ENCODE results near the gene MAP3K13.

MAP3K13 gene

DNA sequence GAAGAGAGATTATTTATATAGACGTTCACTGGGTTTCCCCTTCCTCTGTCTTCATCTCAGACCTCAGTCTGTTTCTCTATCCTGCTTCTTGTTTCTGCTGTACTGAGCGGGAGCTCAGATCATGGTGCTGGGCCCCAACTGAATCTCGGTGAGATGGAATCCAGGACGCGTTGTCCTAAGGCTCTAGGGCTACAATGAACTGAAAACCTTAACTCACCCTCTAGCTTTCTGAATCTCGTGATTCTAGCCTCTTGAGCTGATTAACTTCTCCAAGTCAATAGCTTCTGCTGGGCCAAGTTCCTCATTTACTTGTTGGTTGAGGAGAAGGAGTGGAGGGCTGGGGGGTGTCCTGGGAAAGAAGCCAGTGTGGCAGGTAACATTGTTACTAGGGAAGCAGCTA lies 32.7 kb upstream of the MAP3K13 start:
- Histone ChIP-seq H3K79me2 (ENCODE audit: insufficient read depth, low read depth) (no peaks in the 10 kb centered on the region), H3K4me3 (IDR thresholded peaks at IDR 0.05; ENCODE audit: insufficient read depth, low read depth, low read length) (no peak overlapping the region), H3K4me1 (ENCODE audit: low read depth, poor library complexity, severe bottlenecking) (peaks cover 23% of the 10 kb centered on the region), H3K27me3 (ENCODE audit: insufficient read depth, low read depth) (no peaks in the 10 kb centered on the region), H3K9ac (no peak overlapping the region), H2AFZ (ENCODE audit: low read depth) (no peak overlapping the region), H3K27ac (no peak overlapping the region), H3K4me2 (no peak overlapping the region), H4K20me1 (ENCODE audit: insufficient read depth) (no peaks in the 10 kb centered on the region), H3K36me3 (ENCODE audit: insufficient read depth) (no peaks in the 10 kb centered on the region)
- TF ChIP-seq, protein P1, sequence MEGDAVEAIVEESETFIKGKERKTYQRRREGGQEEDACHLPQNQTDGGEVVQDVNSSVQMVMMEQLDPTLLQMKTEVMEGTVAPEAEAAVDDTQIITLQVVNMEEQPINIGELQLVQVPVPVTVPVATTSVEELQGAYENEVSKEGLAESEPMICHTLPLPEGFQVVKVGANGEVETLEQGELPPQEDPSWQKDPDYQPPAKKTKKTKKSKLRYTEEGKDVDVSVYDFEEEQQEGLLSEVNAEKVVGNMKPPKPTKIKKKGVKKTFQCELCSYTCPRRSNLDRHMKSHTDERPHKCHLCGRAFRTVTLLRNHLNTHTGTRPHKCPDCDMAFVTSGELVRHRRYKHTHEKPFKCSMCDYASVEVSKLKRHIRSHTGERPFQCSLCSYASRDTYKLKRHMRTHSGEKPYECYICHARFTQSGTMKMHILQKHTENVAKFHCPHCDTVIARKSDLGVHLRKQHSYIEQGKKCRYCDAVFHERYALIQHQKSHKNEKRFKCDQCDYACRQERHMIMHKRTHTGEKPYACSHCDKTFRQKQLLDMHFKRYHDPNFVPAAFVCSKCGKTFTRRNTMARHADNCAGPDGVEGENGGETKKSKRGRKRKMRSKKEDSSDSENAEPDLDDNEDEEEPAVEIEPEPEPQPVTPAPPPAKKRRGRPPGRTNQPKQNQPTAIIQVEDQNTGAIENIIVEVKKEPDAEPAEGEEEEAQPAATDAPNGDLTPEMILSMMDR (conservative IDR thresholded peaks at IDR 0.05; ENCODE audit: low read depth, low read length) = no peak

GRCh38 chr3:185330644-185331043 lies 32.3 kb upstream of the MAP3K13 start:
- H3K4me2 ChIP-seq = no peak overlapping the region
- H3K36me3 ChIP-seq (ENCODE audit: insufficient read depth) = no peaks in the 10 kb centered on the region
- H3K4me1 ChIP-seq (ENCODE audit: low read depth, poor library complexity, severe bottlenecking) = peaks cover 23% of the 10 kb centered on the region
- H3K79me2 ChIP-seq (ENCODE audit: insufficient read depth, low read depth) = no peaks in the 10 kb centered on the region
- no peak overlapping the region for H3K9ac ChIP-seq
- no peaks in the 10 kb centered on the region for H4K20me1 ChIP-seq (ENCODE audit: insufficient read depth)
- no peaks in the 10 kb centered on the region for H3K27me3 ChIP-seq (ENCODE audit: insufficient read depth, low read depth)
- TF ChIP-seq, protein P1 (conservative IDR thresholded peaks at IDR 0.05; ENCODE audit: low read depth, low read length) = no peak
- no peak overlapping the region for H3K4me3 ChIP-seq (IDR thresholded peaks at IDR 0.05; ENCODE audit: insufficient read depth, low read depth, low read length)
- no peak overlapping the region for H2AFZ ChIP-seq (ENCODE audit: low read depth)
- H3K27ac ChIP-seq = no peak overlapping the region

DNA sequence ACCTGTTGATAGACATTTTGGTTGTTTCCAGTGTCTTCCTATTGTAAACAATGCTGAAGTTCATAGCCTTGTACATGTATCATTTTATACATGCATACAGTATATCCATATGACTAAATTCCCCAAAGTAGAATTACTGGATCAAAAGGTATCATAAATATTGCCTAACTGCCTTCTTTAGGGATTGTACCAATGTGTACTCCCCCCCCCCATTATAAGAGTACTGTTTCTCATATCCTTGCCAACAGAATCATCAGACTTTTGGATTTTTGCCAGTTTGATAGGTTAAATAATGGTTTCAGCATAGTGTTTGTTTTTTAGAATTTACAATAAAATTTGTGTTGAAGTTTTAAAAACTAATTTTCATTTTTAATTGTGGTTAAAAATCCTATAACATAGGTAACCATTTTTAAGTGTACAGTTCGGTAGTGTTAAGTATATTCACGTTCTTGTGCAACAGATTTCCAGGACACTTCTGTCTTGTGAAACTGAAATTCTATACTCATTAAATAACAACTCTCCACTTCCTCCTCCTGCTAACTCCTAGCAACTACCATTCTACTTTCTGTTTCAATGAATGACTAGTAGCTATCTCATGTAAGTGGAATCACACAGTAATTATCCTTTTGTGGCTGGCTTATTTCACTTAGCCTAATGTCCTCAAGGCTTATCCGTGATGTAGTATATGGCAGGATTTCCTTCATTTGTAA lies 30.8 kb upstream of the MAP3K13 start:
- Histone ChIP-seq H3K36me3 (ENCODE audit: insufficient read depth) (no peaks in the 10 kb centered on the region), H3K9ac (no peak overlapping the region), H3K27me3 (ENCODE audit: insufficient read depth, low read depth) (no peaks in the 10 kb centered on the region), H3K79me2 (ENCODE audit: insufficient read depth, low read depth) (no peaks in the 10 kb centered on the region), H3K4me2 (peak overlapping the region; percentile 63), H3K27ac (peak overlapping the region; percentile 36; the same call in 1 of the 2 replicates), H2AFZ (ENCODE audit: low read depth) (no peak overlapping the region), H3K4me3 (IDR thresholded peaks at IDR 0.05; ENCODE audit: insufficient read depth, low read depth, low read length) (no peak overlapping the region), H3K4me1 (ENCODE audit: low read depth, poor library complexity, severe bottlenecking) (peaks cover 23% of the 10 kb centered on the region), H4K20me1 (ENCODE audit: insufficient read depth) (no peaks in the 10 kb centered on the region)
- TF ChIP-seq, protein P1 (conservative IDR thresholded peaks at IDR 0.05; ENCODE audit: low read depth, low read length) = no peak

- TF ChIP-seq, protein P1 (conservative IDR thresholded peaks at IDR 0.05; ENCODE audit: low read depth, low read length) = no peak
- H3K4me2 ChIP-seq = no peak overlapping the region
Observed at GRCh38 chr3:185335799-185336198, 27.1 kb upstream of the MAP3K13 start.

More at GRCh38 chr3:185335799-185336198, 27.1 kb upstream of the MAP3K13 start:
- peaks cover 23% of the 10 kb centered on the region for H3K4me1 ChIP-seq (ENCODE audit: low read depth, poor library complexity, severe bottlenecking)
- H3K27me3 ChIP-seq (ENCODE audit: insufficient read depth, low read depth) = no peaks in the 10 kb centered on the region
- H4K20me1 ChIP-seq (ENCODE audit: insufficient read depth) = no peaks in the 10 kb centered on the region
- H3K36me3 ChIP-seq (ENCODE audit: insufficient read depth) = no peaks in the 10 kb centered on the region
- H3K4me3 ChIP-seq (IDR thresholded peaks at IDR 0.05; ENCODE audit: insufficient read depth, low read depth, low read length) = no peak overlapping the region
- no peaks in the 10 kb centered on the region for H3K79me2 ChIP-seq (ENCODE audit: insufficient read depth, low read depth)
- no peak overlapping the region for H2AFZ ChIP-seq (ENCODE audit: low read depth)
- no peak overlapping the region for H3K27ac ChIP-seq
- H3K9ac ChIP-seq = no peak overlapping the region
